Suprapubic skin (tissue), 4 donors: ENCODE data around the gene ST8SIA4. TPM values are rescaled to one million over a fixed set of nuclear protein-coding genes. Genes with fewer than 3 reads are reported as not detected.

Source experiments
- DNase-seq, 2 donors: peaks; one replicate each; pipeline ENCODE4 v3.0.0-alpha.2; 2019; ENCODE audit warnings: low spot score in 2 of 2
- H3K27ac ChIP-seq: fragments of 200-600 bp; sonication (generic); one replicate; pipeline ENCODE4 v1.5.1; 2019
- H3K27me3 ChIP-seq: fragments of 200-600 bp; sonication (generic); one replicate; pipeline ENCODE4 v1.5.1; 2019
- H3K36me3 ChIP-seq: fragments of 200-600 bp; sonication (generic); one replicate; pipeline ENCODE4 v1.5.1; 2019
- H3K4me1 ChIP-seq: fragments of 200-600 bp; sonication (generic); one replicate; pipeline ENCODE4 v1.5.1; 2019
- H3K4me3 ChIP-seq: fragments of 200-600 bp; sonication (generic); one replicate; pipeline ENCODE4 v1.5.1; 2019; ENCODE audit warnings: mild to moderate bottlenecking
- H3K9me3 ChIP-seq: fragments of 200-600 bp; sonication (generic); one replicate; pipeline ENCODE4 v1.5.1; 2019
- EP300 ChIP-seq: sonication (generic); formaldehyde crosslinking; IDR thresholded peaks from one replicate; pipeline ENCODE4 v1.6.1; 2017; ENCODE audit warnings: antibody characterized with exemption
- POLR2A ChIP-seq, 2 donors: fragments of 450-650 bp; IDR thresholded peaks; one replicate each; pipeline ENCODE4 v1.6.1; 2017; ENCODE audit warnings: antibody characterized with exemption in 2 of 2, mild to moderate bottlenecking in 2 of 2, moderate library complexity in 2 of 2
- POLR2AphosphoS5 ChIP-seq, 3 donors: sonication (generic); formaldehyde crosslinking; IDR thresholded peaks; one replicate each; pipeline ENCODE4 v1.6.1; 2017; ENCODE audit warnings: antibody characterized with exemption in 3 of 3
- WGBS: methylation state at CpG from one replicate; pipeline ENCODE4 v1.1.5; 2018; 5-methylcytosine and 5-hydroxymethylcytosine counted together
- total RNA-seq, 4 donors: library from RNA; depleted of rRNA; stranded (reverse); fragments of >200 nt; gene quantifications; one replicate each; pipeline ENCODE4 v1.1.0, GENCODE V29; 2016
- TF ChIP-seq, protein P1 (sequence below), 2 donors: fragments of 200-600 bp in 1 of 2; fragments of 450-650 bp in 1 of 2; sonication (generic) in 1 of 2; IDR thresholded peaks; one replicate each; pipeline ENCODE4 v1.5.1; 2016 to 2019; ENCODE audit warnings: antibody characterized with exemption in 2 of 2, mild to moderate bottlenecking in 1 of 2, moderate library complexity in 1 of 2

Gene ST8SIA4
- total RNA-seq, 4 donors from 2014 or later: 0.44 to 2.3 (median 0.82) TPM

DNA sequence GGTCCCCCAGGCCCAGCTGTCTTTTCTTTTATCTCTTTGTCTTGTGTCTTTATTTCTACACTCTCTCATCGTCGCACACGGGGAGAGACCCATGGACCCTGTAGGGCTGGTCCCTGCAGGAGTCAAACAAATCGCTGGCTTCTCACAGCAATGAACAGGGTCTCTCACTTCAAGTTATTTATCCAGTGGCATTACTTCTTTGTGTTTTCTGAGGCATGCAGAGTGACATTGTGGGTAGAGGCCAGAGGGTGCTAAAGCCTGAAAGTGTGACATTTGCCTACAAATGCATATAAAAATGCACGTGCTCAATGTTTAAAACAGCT lies 127.6 kb downstream of the ST8SIA4 start:
- H3K27ac ChIP-seq: no peak overlapping the region
- H3K4me1 ChIP-seq: peaks cover 2% of the 10 kb centered on the region
- no peak overlapping the region for H3K4me3 ChIP-seq
- H3K27me3 ChIP-seq: no peaks in the 10 kb centered on the region
- no peak for DNase-seq
- H3K36me3 ChIP-seq: no peaks in the 10 kb centered on the region
- TF ChIP-seq POLR2A (IDR thresholded peaks at IDR 0.05) (no peak), EP300 (no peak), POLR2AphosphoS5 (IDR thresholded peaks at IDR 0.05) (no peak)
- TF ChIP-seq, protein P1, sequence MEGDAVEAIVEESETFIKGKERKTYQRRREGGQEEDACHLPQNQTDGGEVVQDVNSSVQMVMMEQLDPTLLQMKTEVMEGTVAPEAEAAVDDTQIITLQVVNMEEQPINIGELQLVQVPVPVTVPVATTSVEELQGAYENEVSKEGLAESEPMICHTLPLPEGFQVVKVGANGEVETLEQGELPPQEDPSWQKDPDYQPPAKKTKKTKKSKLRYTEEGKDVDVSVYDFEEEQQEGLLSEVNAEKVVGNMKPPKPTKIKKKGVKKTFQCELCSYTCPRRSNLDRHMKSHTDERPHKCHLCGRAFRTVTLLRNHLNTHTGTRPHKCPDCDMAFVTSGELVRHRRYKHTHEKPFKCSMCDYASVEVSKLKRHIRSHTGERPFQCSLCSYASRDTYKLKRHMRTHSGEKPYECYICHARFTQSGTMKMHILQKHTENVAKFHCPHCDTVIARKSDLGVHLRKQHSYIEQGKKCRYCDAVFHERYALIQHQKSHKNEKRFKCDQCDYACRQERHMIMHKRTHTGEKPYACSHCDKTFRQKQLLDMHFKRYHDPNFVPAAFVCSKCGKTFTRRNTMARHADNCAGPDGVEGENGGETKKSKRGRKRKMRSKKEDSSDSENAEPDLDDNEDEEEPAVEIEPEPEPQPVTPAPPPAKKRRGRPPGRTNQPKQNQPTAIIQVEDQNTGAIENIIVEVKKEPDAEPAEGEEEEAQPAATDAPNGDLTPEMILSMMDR (IDR thresholded peaks at IDR 0.05): no peak
- WGBS: 97% methylated on average over 5 of the region's 5 CpGs
- H3K9me3 ChIP-seq: no peaks in the 10 kb centered on the region

- H3K4me1 ChIP-seq: no peaks in the 10 kb centered on the region
- no peak for DNase-seq
- TF ChIP-seq POLR2A (IDR thresholded peaks at IDR 0.05) (no peak), EP300 (no peak), POLR2AphosphoS5 (IDR thresholded peaks at IDR 0.05) (no peak)
- TF ChIP-seq, protein P1 (IDR thresholded peaks at IDR 0.05): no peak
- no peaks in the 10 kb centered on the region for H3K9me3 ChIP-seq
- no peaks in the 10 kb centered on the region for H3K27me3 ChIP-seq
- no peak overlapping the region for H3K27ac ChIP-seq
- no peaks in the 10 kb centered on the region for H3K36me3 ChIP-seq
- WGBS: 88% methylated on average over 2 of the region's 2 CpGs
- no peak overlapping the region for H3K4me3 ChIP-seq
Observed at GRCh38 chr5:100772548-100772947, 130.5 kb downstream of the ST8SIA4 start.

GRCh38 chr5:100772006-100772405 lies 131.1 kb downstream of the ST8SIA4 start:
- Histone ChIP-seq H3K27ac (no peak overlapping the region), H3K4me3 (no peak overlapping the region), H3K27me3 (no peaks in the 10 kb centered on the region), H3K36me3 (no peaks in the 10 kb centered on the region), H3K4me1 (no peaks in the 10 kb centered on the region), H3K9me3 (no peaks in the 10 kb centered on the region)
- 75% methylated on average over 3 of the region's 3 CpGs for WGBS
- DNase-seq: no peak
- TF ChIP-seq POLR2A (IDR thresholded peaks at IDR 0.05) (no peak), EP300 (no peak), POLR2AphosphoS5 (IDR thresholded peaks at IDR 0.05) (no peak)
- TF ChIP-seq, protein P1 (IDR thresholded peaks at IDR 0.05): no peak

- no peaks in the 10 kb centered on the region for H3K36me3 ChIP-seq
- H3K27me3 ChIP-seq: no peaks in the 10 kb centered on the region
- WGBS: 49% methylated on average over 2 of the region's 2 CpGs
- no peaks in the 10 kb centered on the region for H3K4me1 ChIP-seq
- no peak overlapping the region for H3K27ac ChIP-seq
- no peaks in the 10 kb centered on the region for H3K9me3 ChIP-seq
- TF ChIP-seq POLR2AphosphoS5 (IDR thresholded peaks at IDR 0.05): no peak
- TF ChIP-seq POLR2A (IDR thresholded peaks at IDR 0.05): no peak
- TF ChIP-seq, protein P1 (IDR thresholded peaks at IDR 0.05): no peak
- no peak for TF ChIP-seq EP300
- no peak for DNase-seq
- no peak overlapping the region for H3K4me3 ChIP-seq
Observed at GRCh38 chr5:100771181-100771580, 131.9 kb downstream of the ST8SIA4 start.

DNA sequence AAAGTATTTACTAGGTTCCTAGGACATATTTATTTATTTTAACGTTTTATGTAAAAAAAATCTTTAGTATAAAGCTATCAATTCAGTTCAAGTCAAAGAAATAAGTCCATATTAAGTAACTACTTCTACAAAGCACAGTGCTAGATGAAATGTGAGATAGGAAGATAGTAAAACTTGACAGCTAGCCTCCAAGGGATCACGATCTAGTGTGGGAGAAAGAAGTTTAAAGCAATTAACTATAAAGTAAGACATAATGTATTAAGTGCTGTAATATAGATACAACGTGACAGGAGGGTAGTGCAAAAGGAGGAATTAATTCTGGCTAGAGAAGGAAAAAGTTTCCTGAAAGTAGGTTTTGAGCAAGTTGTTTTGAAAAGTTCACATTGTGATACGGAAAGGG lies 134.9 kb downstream of the ST8SIA4 start:
- TF ChIP-seq POLR2AphosphoS5 (IDR thresholded peaks at IDR 0.05) (no peak), POLR2A (IDR thresholded peaks at IDR 0.05) (no peak), EP300 (no peak)
- TF ChIP-seq, protein P1 (IDR thresholded peaks at IDR 0.05): no peak
- Histone ChIP-seq H3K36me3 (no peaks in the 10 kb centered on the region), H3K4me1 (no peaks in the 10 kb centered on the region), H3K4me3 (no peak overlapping the region), H3K27ac (no peak overlapping the region), H3K9me3 (no peaks in the 10 kb centered on the region), H3K27me3 (no peaks in the 10 kb centered on the region)
- 49% methylated on average over 4 of the region's 4 CpGs for WGBS
- no peak for DNase-seq
